Heart left ventricle (tissue), 16 donors: Measurements from ENCODE around the gene CASQ1. TPM values are rescaled to one million over a fixed set of nuclear protein-coding genes. Genes with fewer than 3 reads are reported as not detected.

Experiments
- ATAC-seq, 4 donors: fragments of 200-7000 bp; cut with Tn5 transposase; one replicate each; pipeline ENCODE4 v1.9.1; 2020 to 2022; ENCODE audit warnings: moderate library complexity in 4 of 4, mild to moderate bottlenecking in 3 of 4, moderate number of reproducible peaks in 1 of 4
- DNase-seq, 5 donors: peaks; one replicate each; pipeline ENCODE4 v3.0.0-alpha.2; 2020
- H3K27ac ChIP-seq, 12 donors: fragments of 200-600 bp; sonication (generic) in 4 of 12; one replicate each; pipeline versions ENCODE4 v1.5.0 to v1.8.0; 2016 to 2022; ENCODE audit warnings: mild to moderate bottlenecking in 2 of 12
- H3K27me3 ChIP-seq, 9 donors: fragments of 200-600 bp; sonication (generic) in 2 of 9; one replicate each; pipeline versions ENCODE4 v1.5.1 to v1.8.0; 2016 to 2022; ENCODE audit warnings: mild to moderate bottlenecking in 3 of 9
- H3K36me3 ChIP-seq, 9 donors: fragments of 200-600 bp; sonication (generic) in 2 of 9; one replicate each; pipeline versions ENCODE4 v1.5.0 to v1.8.0; 2018 to 2022; ENCODE audit warnings: mild to moderate bottlenecking in 2 of 9
- H3K4me1 ChIP-seq, 12 donors: fragments of 200-600 bp; sonication (generic) in 4 of 12; one replicate each; pipeline versions ENCODE4 v1.5.0 to v1.8.0; 2016 to 2022; ENCODE audit warnings: mild to moderate bottlenecking in 3 of 12
- H3K4me3 ChIP-seq, 12 donors: fragments of 200-600 bp; sonication (generic) in 4 of 12; one replicate each; pipeline versions ENCODE4 v1.5.0 to v1.8.0; 2017 to 2022; ENCODE audit warnings: mild to moderate bottlenecking in 9 of 12, moderate library complexity in 4 of 12
- H3K9me3 ChIP-seq, 12 donors: fragments of 200-600 bp; sonication (generic) in 4 of 12; one replicate each; pipeline versions ENCODE4 v1.5.0 to v1.8.0; 2016 to 2022; ENCODE audit warnings: mild to moderate bottlenecking in 1 of 12
- POLR2A ChIP-seq, 2 donors: fragments of 450-650 bp; IDR thresholded peaks; one replicate each; pipeline ENCODE4 v1.6.1; 2017; ENCODE audit warnings: antibody characterized with exemption in 2 of 2, mild to moderate bottlenecking in 2 of 2, moderate library complexity in 2 of 2
- WGBS, 4 donors: extraction: QIAGEN DNeasy Blood & Tissue Kit in 2 of 4; methylation state at CpG; one replicate each; pipeline versions ENCODE4 v1.1.5 to v1.1.7; 2013 to 2018; 5-methylcytosine and 5-hydroxymethylcytosine counted together
- intact Hi-C, 10 donors: fragments of 100-400 bp; cut with DNase I; formaldehyde crosslinking; loops; one replicate each; pipeline versions ENCODE4 v1.11.1 to v1.14.2; 2022
- polyA plus RNA-seq, 2 donors: library from polyadenylated mRNA; stranded (reverse); fragments of 200-250 nt; gene quantifications; one replicate each; pipeline ENCODE4 v1.2.3, GENCODE V29; 2013
- total RNA-seq, 9 donors: library from RNA; depleted of rRNA in 2 of 9; stranded (reverse); fragments of >200 nt in 2 of 9; fragmentation: NEBNext Ultra II Directional in 3 of 9; extraction: Animal tissue kit (Norgen Biotek cat#: 25700) in 3 of 9; gene quantifications; one replicate each; pipeline versions ENCODE4 v1.1.0 to v1.2.4, GENCODE V29; 2016 to 2023
- TF ChIP-seq, protein P1 (sequence below), 12 donors: fragments of 200-600 bp; sonication (generic) in 4 of 12; IDR thresholded peaks; one replicate each; pipeline versions ENCODE4 v1.5.0 to v1.8.0; 2018 to 2022; ENCODE audit warnings: antibody characterized with exemption in 12 of 12, mild to moderate bottlenecking in 5 of 12
- donor health status: ischemic (EF 13 %, LVEDD 7.1; RV severe dilation, severe dysfunction).
- donor health status: healthy with polysubstance abuse.
- donor health status: DM: no; HTN: yes; CAD: no.
- donor health status: DM: no; HTN: no; CAD: no.
- donor health status: ischemic (EF 25% LVEDD 6.9; RV normal size, moderate dysfunction).
- donor health status: ischemic (EF 25% LVEDD 5.7; RV mildly dilated, moderate dysfunction).
- donor health status: healthy.
- donor health status: DM: yes; HTN: yes; CAD: no.
- donor health status: ischemic (EF 35%, LVEDD 5.7; RV mildly dilated, moderate dysfunction).
- donor health status: nonischemic (EF 11% LVEDD 7.7; RV severe dilation, severe dysfunction).
- donor health status: DM: yes; HTN: yes; CAD: no.
- donor health status: PGD.
- donor health status: ischemic (EF 29% LVEDD 5.4; RV normal size, mild dysfunction).
- donor health status: nonischemic (EF 23%, LVEDD 6.1; RV moderate dilation, normal function).

The CASQ1 gene
- total and polyA plus RNA-seq, 11 donors = 23.6 to 129 (median 45.9) TPM

DNA sequence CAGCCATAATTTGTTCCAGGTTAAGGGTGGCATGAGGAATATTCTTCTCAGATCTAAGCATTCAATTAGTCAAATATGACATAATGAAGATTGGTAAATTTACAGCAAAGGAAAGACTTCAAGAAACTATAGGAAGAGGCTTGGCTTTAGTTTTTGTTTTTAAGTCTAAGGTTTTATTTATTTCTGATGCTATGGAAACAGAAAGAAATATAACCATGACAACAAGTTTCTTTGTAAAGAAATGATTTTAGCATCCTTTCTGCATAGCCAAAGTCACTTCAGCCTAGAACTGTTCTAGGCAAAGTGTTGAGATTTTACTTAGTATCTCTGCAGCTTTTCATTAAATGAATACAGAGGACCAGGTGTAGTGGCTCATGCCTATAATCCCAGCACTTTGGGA, 42.5 kb downstream of the CASQ1 start:
- no peak for TF ChIP-seq POLR2A (IDR thresholded peaks at IDR 0.05)
- TF ChIP-seq, protein P1, sequence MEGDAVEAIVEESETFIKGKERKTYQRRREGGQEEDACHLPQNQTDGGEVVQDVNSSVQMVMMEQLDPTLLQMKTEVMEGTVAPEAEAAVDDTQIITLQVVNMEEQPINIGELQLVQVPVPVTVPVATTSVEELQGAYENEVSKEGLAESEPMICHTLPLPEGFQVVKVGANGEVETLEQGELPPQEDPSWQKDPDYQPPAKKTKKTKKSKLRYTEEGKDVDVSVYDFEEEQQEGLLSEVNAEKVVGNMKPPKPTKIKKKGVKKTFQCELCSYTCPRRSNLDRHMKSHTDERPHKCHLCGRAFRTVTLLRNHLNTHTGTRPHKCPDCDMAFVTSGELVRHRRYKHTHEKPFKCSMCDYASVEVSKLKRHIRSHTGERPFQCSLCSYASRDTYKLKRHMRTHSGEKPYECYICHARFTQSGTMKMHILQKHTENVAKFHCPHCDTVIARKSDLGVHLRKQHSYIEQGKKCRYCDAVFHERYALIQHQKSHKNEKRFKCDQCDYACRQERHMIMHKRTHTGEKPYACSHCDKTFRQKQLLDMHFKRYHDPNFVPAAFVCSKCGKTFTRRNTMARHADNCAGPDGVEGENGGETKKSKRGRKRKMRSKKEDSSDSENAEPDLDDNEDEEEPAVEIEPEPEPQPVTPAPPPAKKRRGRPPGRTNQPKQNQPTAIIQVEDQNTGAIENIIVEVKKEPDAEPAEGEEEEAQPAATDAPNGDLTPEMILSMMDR (IDR thresholded peaks at IDR 0.05) = no peak

GRCh38 chr1:160236806-160237205, 46.4 kb downstream of the CASQ1 start:
- H3K36me3 ChIP-seq = peaks cover 0 to 100% (median 99%) of the 10 kb centered on the region in 9 donors
- H3K27me3 ChIP-seq = no peaks in the 10 kb centered on the region
- DNase-seq (no peak), ATAC-seq (no peak)
- 80 to 90% (median 87%) methylated on average over 5 of the region's 5 CpGs for WGBS, 4 donors
- H3K27ac ChIP-seq = no peak overlapping the region
- no peak overlapping the region for H3K4me3 ChIP-seq
- TF ChIP-seq, protein P1 (IDR thresholded peaks at IDR 0.05) = no peak
- no peak for TF ChIP-seq POLR2A (IDR thresholded peaks at IDR 0.05)
- no peaks in the 10 kb centered on the region for H3K9me3 ChIP-seq
- intact Hi-C loops = no loop called here
- H3K4me1 ChIP-seq = peaks cover 0 to 14% (median 5%) of the 10 kb centered on the region in 12 donors

More for the DNA sequence above, 42.5 kb downstream of the CASQ1 start:
- Histone ChIP-seq H3K9me3 (no peaks in the 10 kb centered on the region), H3K36me3 (peaks cover 0 to 100% (median 99%) of the 10 kb centered on the region in 9 donors), H3K4me3 (no peak overlapping the region), H3K4me1 (peaks cover 0 to 4% (median 0%) of the 10 kb centered on the region in 12 donors), H3K27me3 (no peaks in the 10 kb centered on the region), H3K27ac (no peak overlapping the region)
- DNase-seq (no peak), ATAC-seq (no peak)
- intact Hi-C loops = no loop called here

GRCh38 chr1:160237558-160237957, 47.2 kb downstream of the CASQ1 start:
- WGBS, 4 donors = 95 to 100% (median 97%) methylated on average over 2 of the region's 2 CpGs
- DNase-seq (no peak), ATAC-seq (no peak)
- Histone ChIP-seq H3K9me3 (no peaks in the 10 kb centered on the region), H3K4me3 (no peak overlapping the region), H3K27me3 (no peaks in the 10 kb centered on the region), H3K36me3 (peaks cover 0 to 100% (median 98%) of the 10 kb centered on the region in 9 donors), H3K4me1 (peaks cover 0 to 17% (median 5%) of the 10 kb centered on the region in 12 donors), H3K27ac (no peak overlapping the region)
- intact Hi-C loops = no loop called here
- TF ChIP-seq, protein P1 (IDR thresholded peaks at IDR 0.05) = no peak
- TF ChIP-seq POLR2A (IDR thresholded peaks at IDR 0.05) = no peak

DNA sequence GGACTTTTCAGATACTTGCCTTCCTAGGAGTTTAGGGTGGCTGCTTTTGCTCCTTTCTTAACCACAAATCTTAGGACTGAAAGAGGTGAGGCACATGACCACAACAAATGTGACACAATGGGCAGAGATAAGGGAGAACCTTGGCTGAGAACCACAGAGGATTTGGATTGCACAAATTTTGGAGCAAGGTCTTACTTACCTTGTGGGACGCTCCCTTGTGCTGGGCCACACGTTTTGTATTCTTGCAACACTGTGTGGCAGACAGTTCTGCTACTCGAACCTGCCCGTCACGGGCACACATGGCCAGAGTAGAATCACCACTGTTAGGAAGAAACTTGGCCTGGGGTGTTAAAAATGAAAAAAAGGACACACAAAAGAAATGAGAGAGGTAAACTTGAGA, 48.0 kb downstream of the CASQ1 start:
- DNase-seq (no peak), ATAC-seq (peak in 3 of 4 donors; percentile 34 to 66 (median 58))
- H3K27ac ChIP-seq = no peak overlapping the region
- peaks cover 2 to 26% (median 12%) of the 10 kb centered on the region in 12 donors for H3K4me1 ChIP-seq
- H3K9me3 ChIP-seq = no peaks in the 10 kb centered on the region
- H3K36me3 ChIP-seq = peaks cover 0 to 100% (median 98%) of the 10 kb centered on the region in 9 donors
- H3K27me3 ChIP-seq = no peaks in the 10 kb centered on the region
- WGBS, 4 donors = 57 to 72% (median 64%) methylated on average over 5 of the region's 5 CpGs
- intact Hi-C loops = no loop called here
- TF ChIP-seq, protein P1 (IDR thresholded peaks at IDR 0.05) = no peak
- no peak for TF ChIP-seq POLR2A (IDR thresholded peaks at IDR 0.05)
- H3K4me3 ChIP-seq = no peak overlapping the region
